SK-N-SH (cell line): ENCODE measurements around the gene CEP131. TPM values are rescaled to one million over a fixed set of nuclear protein-coding genes. Genes with fewer than 3 reads are reported as not detected.

ENCODE experiments used
- CTCF ChIA-PET: fragments of 300-600, 350-600 bp; formaldehyde crosslinking; extraction: SDS; loops from one replicate; lab custom pipeline; 2021; lab: Yijun Ruan, JAX
- POLR2A ChIA-PET: fragments of 350-600 bp; sonication (Branson Sonifier 250); formaldehyde crosslinking; extraction: SDS; loops from one replicate; lab custom pipeline; 2020; ENCODE audit warnings: antibody characterized with exemption, inconsistent platforms; lab: Yijun Ruan, JAX
- DNase-seq: peaks from one replicate; pipeline ENCODE4 v3.0.0; 2012
- H2AFZ ChIP-seq: fragments of 200-600 bp; sonication (generic); 2 replicates; pipeline ENCODE4 v1.8.1; 2016; ENCODE audit warnings: antibody characterized with exemption, mild to moderate bottlenecking, low read depth
- H3F3A ChIP-seq: fragments of 200-600 bp; sonication (generic); replicated peaks from 2 replicates; pipeline ENCODE3; 2016; ENCODE audit warnings: antibody characterized with exemption, mild to moderate bottlenecking; ENCODE audit not compliant: insufficient read depth
- H3K27ac ChIP-seq, 2 experiments: fragments of 200-500 bp in 1 of 2; fragments of 200-600 bp in 1 of 2; sonication (Bioruptor generic) in 1 of 2; sonication (generic), shearing (Covaris generic) in 1 of 2; 2 replicates each; pipeline versions ENCODE4 v1.5.1 to v1.6.1; 2014 to 2016; ENCODE audit warnings: low read depth in 2 of 2, inconsistent platforms in 1 of 2, low read length in 1 of 2, mild to moderate bottlenecking in 1 of 2, mixed read lengths in 1 of 2
- H3K27me3 ChIP-seq: fragments of 200-600 bp; sonication (generic), shearing (Covaris generic); 2 replicates; pipeline ENCODE4 v1.6.1; 2016; ENCODE audit warnings: mixed run types; ENCODE audit not compliant: insufficient read depth
- H3K36me3 ChIP-seq, 2 experiments: fragments of 200-500 bp in 1 of 2; fragments of 200-600 bp in 1 of 2; sonication (Bioruptor generic) in 1 of 2; sonication (generic) in 1 of 2; replicated peaks in 1 of 2; 2 replicates each; pipeline versions ENCODE3 to v1.5.1; 2014 to 2016; ENCODE audit warnings: low read length in 1 of 2, mild to moderate bottlenecking in 1 of 2; ENCODE audit not compliant: insufficient read depth in 2 of 2, control insufficient read depth in 1 of 2
- H3K4me1 ChIP-seq, 2 experiments: fragments of 200-500 bp in 1 of 2; fragments of 200-600 bp in 1 of 2; sonication (Bioruptor generic) in 1 of 2; sonication (generic), shearing (Covaris generic) in 1 of 2; 2 replicates each; pipeline versions ENCODE4 v1.5.1 to v1.6.1; 2014 to 2016; ENCODE audit warnings: low read depth in 1 of 2, low read length in 1 of 2, mixed run types in 1 of 2; ENCODE audit not compliant: insufficient read depth in 2 of 2, control insufficient read depth in 1 of 2
- H3K4me2 ChIP-seq: fragments of 200-600 bp; sonication (generic), shearing (Covaris generic); 2 replicates; pipeline ENCODE4 v1.6.1; 2017; ENCODE audit warnings: mixed run types
- H3K4me3 ChIP-seq, 2 experiments: fragments of 200-500 bp in 1 of 2; fragments of 200-600 bp in 1 of 2; sonication (Bioruptor generic) in 1 of 2; sonication (generic), shearing (Covaris generic) in 1 of 2; 2 replicates each; pipeline versions ENCODE4 v1.5.1 to v1.8.1; 2014 to 2016; ENCODE audit warnings: low read depth in 2 of 2, inconsistent platforms in 1 of 2, low read length in 1 of 2, mild to moderate bottlenecking in 1 of 2, mixed read lengths in 1 of 2, moderate library complexity in 1 of 2
- H3K79me2 ChIP-seq: fragments of 200-600 bp; sonication (generic); 2 replicates; pipeline ENCODE4 v1.8.1; 2017; ENCODE audit warnings: mild to moderate bottlenecking; ENCODE audit not compliant: insufficient read depth
- H3K9ac ChIP-seq: fragments of 200-600 bp; sonication (generic); 2 replicates; pipeline ENCODE4 v1.6.1; 2017; ENCODE audit warnings: mixed run types
- H3K9me2 ChIP-seq: fragments of 200-600 bp; sonication (generic); 2 replicates; pipeline ENCODE4 v1.6.1; 2017; ENCODE audit warnings: mixed run types
- H3K9me3 ChIP-seq: fragments of 200-600 bp; sonication (generic); 2 replicates; pipeline ENCODE4 v1.6.1; 2017; ENCODE audit warnings: mixed run types, mild to moderate bottlenecking, moderate library complexity
- H4K20me1 ChIP-seq: fragments of 200-600 bp; sonication (generic); 2 replicates; pipeline ENCODE4 v1.6.1; 2017; ENCODE audit warnings: mild to moderate bottlenecking, mixed run types; ENCODE audit not compliant: insufficient read depth
- EP300 ChIP-seq, 2 experiments: IDR thresholded peaks; 2 replicates each; pipeline versions ENCODE4 v1.4.0 to v1.6.1; 2012; ENCODE audit warnings: borderline replicate concordance in 1 of 2, low read depth in 1 of 2, low read length in 1 of 2
- EZH2phosphoT487 ChIP-seq: fragments of 200-600 bp; sonication (generic); IDR thresholded peaks from 2 replicates; pipeline ENCODE4 v1.6.1; 2017; ENCODE audit warnings: low read depth, mixed run types, mild to moderate bottlenecking, antibody characterized with exemption, moderate library complexity, borderline replicate concordance
- FOSL2 ChIP-seq: IDR thresholded peaks from 2 replicates; pipeline ENCODE4 v1.4.0; 2012; ENCODE audit warnings: low read depth, mild to moderate bottlenecking, moderate library complexity, borderline replicate concordance
- FOXM1 ChIP-seq: IDR thresholded peaks from 2 replicates; pipeline ENCODE4 v1.4.0; 2012; ENCODE audit warnings: low read depth, mild to moderate bottlenecking
- GATA2 ChIP-seq: sonication (generic); formaldehyde crosslinking; IDR thresholded peaks from 2 replicates; pipeline ENCODE4 v1.5.0; 2020; ENCODE audit warnings: mild to moderate bottlenecking, missing genetic modification reagents
- JUND ChIP-seq: IDR thresholded peaks from 2 replicates; pipeline ENCODE4 v1.4.0; 2012
- MXI1 ChIP-seq: IDR thresholded peaks from 2 replicates; pipeline ENCODE4 v1.6.1; 2012; ENCODE audit warnings: mild to moderate bottlenecking, low read depth, low read length, improper control_type of control experiment
- RAD21 ChIP-seq: IDR thresholded peaks from 2 replicates; pipeline ENCODE4 v1.6.1; 2012; ENCODE audit warnings: mild to moderate bottlenecking, low read length
- RCOR1 ChIP-seq: fragments of 150-350 bp; IDR thresholded peaks from 2 replicates; pipeline ENCODE4 v1.6.1; 2017; ENCODE audit warnings: antibody characterized with exemption, low read length
- TAF1 ChIP-seq: IDR thresholded peaks from 2 replicates; pipeline ENCODE4 v1.6.1; 2012; ENCODE audit warnings: low read depth, mild to moderate bottlenecking, low read length, moderate library complexity, borderline replicate concordance
- TEAD4 ChIP-seq: IDR thresholded peaks from 2 replicates; pipeline ENCODE4 v1.4.0; 2012; ENCODE audit warnings: mild to moderate bottlenecking, borderline replicate concordance; ENCODE audit not compliant: insufficient read depth
- WGBS: methylation state at CpG from one replicate; pipeline ENCODE4 v1.1.6; 2017; ENCODE audit warnings: low lambda C conversion rate; 5-methylcytosine and 5-hydroxymethylcytosine counted together
- polyA plus RNA-seq, 3 experiments: library from polyadenylated mRNA; depleted of rRNA; stranded (reverse); fragments of >200 nt; gene quantifications; 2 replicates each; pipeline ENCODE4 v1.2.3, GENCODE V29; 2012
- TF ChIP-seq, protein P1 (sequence below): fragments of 150-350 bp; IDR thresholded peaks from 2 replicates; pipeline ENCODE4 v1.6.1; 2016; ENCODE audit warnings: mild to moderate bottlenecking, low read depth, low read length
- TF ChIP-seq, protein P2 (sequence below): IDR thresholded peaks from 2 replicates; pipeline ENCODE4 v1.6.1; 2012; ENCODE audit warnings: mild to moderate bottlenecking, low read depth, low read length, moderate library complexity
- TF ChIP-seq, protein P3 (sequence below): fragments of 200-600 bp; sonication (generic); IDR thresholded peaks from 2 replicates; pipeline ENCODE4 v1.6.1; 2017; ENCODE audit warnings: antibody characterized with exemption, mild to moderate bottlenecking, moderate library complexity
- TF ChIP-seq, protein P4 (sequence below): IDR thresholded peaks from 2 replicates; pipeline ENCODE4; 2012

The CEP131 gene
- polyA plus RNA-seq, 1 of the 3 experiments (the other 2 are of a cell fraction): 34.8 TPM

DNA sequence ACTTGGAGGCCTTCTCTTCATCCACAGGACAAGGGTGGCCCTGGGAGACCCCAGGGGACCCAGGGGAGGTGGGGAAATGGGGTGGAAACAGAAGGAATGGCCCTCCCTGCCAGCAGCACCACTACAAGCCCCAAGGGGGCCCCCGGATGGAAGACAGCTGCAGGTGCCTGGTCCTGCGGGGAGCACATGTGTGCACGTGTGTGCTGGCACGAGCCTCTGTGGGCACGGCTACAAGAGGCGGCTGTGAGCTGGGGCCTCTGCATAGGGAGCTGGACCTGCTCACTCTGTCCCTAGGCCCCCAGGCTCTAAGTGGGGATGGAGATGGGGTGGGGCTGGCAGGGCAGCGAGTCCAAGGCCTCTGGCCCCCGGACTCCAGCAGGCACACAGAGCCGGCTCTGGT, 43.5 kb downstream of the CEP131 start:
- H3K79me2 ChIP-seq: no peaks in the 10 kb centered on the region
- TF ChIP-seq MXI1: no peak
- TF ChIP-seq, protein P1, sequence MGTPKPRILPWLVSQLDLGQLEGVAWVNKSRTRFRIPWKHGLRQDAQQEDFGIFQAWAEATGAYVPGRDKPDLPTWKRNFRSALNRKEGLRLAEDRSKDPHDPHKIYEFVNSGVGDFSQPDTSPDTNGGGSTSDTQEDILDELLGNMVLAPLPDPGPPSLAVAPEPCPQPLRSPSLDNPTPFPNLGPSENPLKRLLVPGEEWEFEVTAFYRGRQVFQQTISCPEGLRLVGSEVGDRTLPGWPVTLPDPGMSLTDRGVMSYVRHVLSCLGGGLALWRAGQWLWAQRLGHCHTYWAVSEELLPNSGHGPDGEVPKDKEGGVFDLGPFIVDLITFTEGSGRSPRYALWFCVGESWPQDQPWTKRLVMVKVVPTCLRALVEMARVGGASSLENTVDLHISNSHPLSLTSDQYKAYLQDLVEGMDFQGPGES: no peak
- TF ChIP-seq JUND: no peak
- no peak for TF ChIP-seq EP300 (IDR thresholded peaks at IDR 0.05; ENCODE audit: borderline replicate concordance in 1 of 2, low read depth in 1 of 2, low read length in 1 of 2)
- TF ChIP-seq RCOR1: no peak
- TF ChIP-seq, protein P2, sequence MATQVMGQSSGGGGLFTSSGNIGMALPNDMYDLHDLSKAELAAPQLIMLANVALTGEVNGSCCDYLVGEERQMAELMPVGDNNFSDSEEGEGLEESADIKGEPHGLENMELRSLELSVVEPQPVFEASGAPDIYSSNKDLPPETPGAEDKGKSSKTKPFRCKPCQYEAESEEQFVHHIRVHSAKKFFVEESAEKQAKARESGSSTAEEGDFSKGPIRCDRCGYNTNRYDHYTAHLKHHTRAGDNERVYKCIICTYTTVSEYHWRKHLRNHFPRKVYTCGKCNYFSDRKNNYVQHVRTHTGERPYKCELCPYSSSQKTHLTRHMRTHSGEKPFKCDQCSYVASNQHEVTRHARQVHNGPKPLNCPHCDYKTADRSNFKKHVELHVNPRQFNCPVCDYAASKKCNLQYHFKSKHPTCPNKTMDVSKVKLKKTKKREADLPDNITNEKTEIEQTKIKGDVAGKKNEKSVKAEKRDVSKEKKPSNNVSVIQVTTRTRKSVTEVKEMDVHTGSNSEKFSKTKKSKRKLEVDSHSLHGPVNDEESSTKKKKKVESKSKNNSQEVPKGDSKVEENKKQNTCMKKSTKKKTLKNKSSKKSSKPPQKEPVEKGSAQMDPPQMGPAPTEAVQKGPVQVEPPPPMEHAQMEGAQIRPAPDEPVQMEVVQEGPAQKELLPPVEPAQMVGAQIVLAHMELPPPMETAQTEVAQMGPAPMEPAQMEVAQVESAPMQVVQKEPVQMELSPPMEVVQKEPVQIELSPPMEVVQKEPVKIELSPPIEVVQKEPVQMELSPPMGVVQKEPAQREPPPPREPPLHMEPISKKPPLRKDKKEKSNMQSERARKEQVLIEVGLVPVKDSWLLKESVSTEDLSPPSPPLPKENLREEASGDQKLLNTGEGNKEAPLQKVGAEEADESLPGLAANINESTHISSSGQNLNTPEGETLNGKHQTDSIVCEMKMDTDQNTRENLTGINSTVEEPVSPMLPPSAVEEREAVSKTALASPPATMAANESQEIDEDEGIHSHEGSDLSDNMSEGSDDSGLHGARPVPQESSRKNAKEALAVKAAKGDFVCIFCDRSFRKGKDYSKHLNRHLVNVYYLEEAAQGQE: no peak
- TF ChIP-seq, protein P3, sequence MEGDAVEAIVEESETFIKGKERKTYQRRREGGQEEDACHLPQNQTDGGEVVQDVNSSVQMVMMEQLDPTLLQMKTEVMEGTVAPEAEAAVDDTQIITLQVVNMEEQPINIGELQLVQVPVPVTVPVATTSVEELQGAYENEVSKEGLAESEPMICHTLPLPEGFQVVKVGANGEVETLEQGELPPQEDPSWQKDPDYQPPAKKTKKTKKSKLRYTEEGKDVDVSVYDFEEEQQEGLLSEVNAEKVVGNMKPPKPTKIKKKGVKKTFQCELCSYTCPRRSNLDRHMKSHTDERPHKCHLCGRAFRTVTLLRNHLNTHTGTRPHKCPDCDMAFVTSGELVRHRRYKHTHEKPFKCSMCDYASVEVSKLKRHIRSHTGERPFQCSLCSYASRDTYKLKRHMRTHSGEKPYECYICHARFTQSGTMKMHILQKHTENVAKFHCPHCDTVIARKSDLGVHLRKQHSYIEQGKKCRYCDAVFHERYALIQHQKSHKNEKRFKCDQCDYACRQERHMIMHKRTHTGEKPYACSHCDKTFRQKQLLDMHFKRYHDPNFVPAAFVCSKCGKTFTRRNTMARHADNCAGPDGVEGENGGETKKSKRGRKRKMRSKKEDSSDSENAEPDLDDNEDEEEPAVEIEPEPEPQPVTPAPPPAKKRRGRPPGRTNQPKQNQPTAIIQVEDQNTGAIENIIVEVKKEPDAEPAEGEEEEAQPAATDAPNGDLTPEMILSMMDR: no peak
- TF ChIP-seq EZH2phosphoT487: no peak
- no peak for TF ChIP-seq TAF1
- TF ChIP-seq, protein P4, sequence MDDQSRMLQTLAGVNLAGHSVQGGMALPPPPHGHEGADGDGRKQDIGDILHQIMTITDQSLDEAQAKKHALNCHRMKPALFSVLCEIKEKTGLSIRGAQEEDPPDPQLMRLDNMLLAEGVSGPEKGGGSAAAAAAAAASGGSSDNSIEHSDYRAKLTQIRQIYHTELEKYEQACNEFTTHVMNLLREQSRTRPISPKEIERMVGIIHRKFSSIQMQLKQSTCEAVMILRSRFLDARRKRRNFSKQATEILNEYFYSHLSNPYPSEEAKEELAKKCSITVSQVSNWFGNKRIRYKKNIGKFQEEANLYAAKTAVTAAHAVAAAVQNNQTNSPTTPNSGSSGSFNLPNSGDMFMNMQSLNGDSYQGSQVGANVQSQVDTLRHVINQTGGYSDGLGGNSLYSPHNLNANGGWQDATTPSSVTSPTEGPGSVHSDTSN: no peak
- no peak for TF ChIP-seq FOXM1
- TF ChIP-seq TEAD4: no peak
- TF ChIP-seq GATA2: no peak
- no peak for TF ChIP-seq RAD21
- TF ChIP-seq FOSL2: no peak
- no peak overlapping the region for H2AFZ ChIP-seq
- CTCF ChIA-PET: interaction anchor here (0.8 to 3.6 kb wide), 6 partner anchors 8 to 156 kb away, joined by 3 to 18 read pairs (median 4); no protein-coding TSS in a partner anchor
- H4K20me1 ChIP-seq: no peaks in the 10 kb centered on the region
- H3K9me2 ChIP-seq: no peaks in the 10 kb centered on the region
- H3K27me3 ChIP-seq: no peaks in the 10 kb centered on the region
- peaks cover 0 to 7% of the 10 kb centered on the region in 2 experiments; a peak in 1 of 4 replicates for H3K4me1 ChIP-seq
- H3K4me2 ChIP-seq: no peak overlapping the region
- H3K27ac ChIP-seq: no peak overlapping the region
- no peak overlapping the region for H3K9ac ChIP-seq
- H3K36me3 ChIP-seq: no peaks in the 10 kb centered on the region
- WGBS: 82% methylated on average over 7 of the region's 9 CpGs
- POLR2A ChIA-PET: interaction anchor here (1.0 to 1.5 kb wide), 2 partner anchors 10 to 11 kb away, joined by 4 to 5 read pairs; no protein-coding TSS in a partner anchor
- H3K9me3 ChIP-seq: 0 out of 2 replicates have a peak, but pooled peaks cover 7% of the 10 kb centered on the region
- no peaks in the 10 kb centered on the region for H3F3A ChIP-seq
- H3K4me3 ChIP-seq: no peak overlapping the region
- DNase-seq: no peak
